Measurements from ENCODE around the gene KIF1A. TPM values are rescaled to one million over a fixed set of nuclear protein-coding genes. Genes with fewer than 3 reads are reported as not detected.

The KIF1A gene
- total RNA-seq, 4 donors from 2014 or later = 0.19 to 0.60 TPM; not detected in 2

- ATAC-seq (ENCODE audit: low FRiP score) (peak; percentile 61), DNase-seq (ENCODE audit: low spot score) (no peak)
- TF ChIP-seq CTCF (IDR thresholded peaks at IDR 0.05) = no peak
Observed at GRCh38 chr2:240840435-240841060, 20.5 kb upstream of the KIF1A start.

DNA sequence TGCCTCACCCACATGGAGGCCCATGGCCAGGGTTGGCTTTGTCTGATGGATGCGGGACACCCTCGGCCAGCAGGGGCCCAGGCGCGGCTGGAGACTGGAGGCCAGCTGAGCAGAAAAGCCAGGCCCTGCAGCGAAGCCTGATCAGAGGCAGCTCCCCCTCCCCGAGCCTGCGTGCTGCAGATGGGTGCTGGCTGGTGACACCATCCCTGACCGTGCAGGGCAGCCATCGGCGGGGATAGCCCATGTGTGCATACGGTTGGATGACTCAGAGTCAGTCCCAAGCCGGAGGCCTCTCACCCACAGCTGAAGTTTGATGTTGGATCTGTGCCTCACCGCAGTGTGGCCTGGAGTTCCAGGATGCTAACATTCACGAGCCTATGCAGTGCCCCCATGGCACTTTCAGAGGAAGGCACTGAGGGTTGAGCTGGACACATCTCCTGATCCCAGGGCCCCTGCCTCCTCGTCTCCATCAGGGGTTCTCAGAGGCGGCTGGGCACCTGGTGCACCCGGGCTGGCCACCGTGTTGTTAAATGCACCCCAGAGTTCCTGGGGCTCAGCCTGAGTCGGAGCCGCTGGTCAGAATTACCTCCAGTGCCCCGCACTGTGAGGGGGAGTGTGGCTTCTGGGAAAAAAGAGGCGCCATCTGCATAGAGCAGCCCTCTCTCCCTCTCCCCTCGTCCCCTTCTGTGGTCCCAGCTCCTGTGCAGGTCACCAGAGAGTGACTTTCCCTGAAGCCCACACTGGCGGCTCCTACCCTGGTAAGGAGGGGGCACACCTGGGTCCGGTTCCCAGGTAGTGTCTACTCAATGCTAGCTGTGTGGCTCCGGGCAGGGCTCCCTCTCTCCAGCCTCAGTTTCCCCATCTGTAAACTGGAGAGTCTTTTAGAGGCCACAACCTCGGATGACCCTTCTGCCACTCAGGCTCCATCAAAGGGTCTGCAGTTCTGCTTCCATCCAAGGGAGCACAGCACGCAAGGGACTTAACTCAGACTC, 19.4 kb upstream of the KIF1A start:
- no peak for TF ChIP-seq CTCF (IDR thresholded peaks at IDR 0.05)
- no peak for ATAC-seq (ENCODE audit: low FRiP score)

GRCh38 chr2:240837621-240838020, 17.6 kb upstream of the KIF1A start:
- DNase-seq (ENCODE audit: low spot score) (no peak), ATAC-seq (ENCODE audit: low FRiP score) (no peak)
- TF ChIP-seq CTCF (IDR thresholded peaks at IDR 0.05) = no peak

More for the DNA sequence above, 19.4 kb upstream of the KIF1A start:
- no peak for DNase-seq (ENCODE audit: low spot score)

DNA sequence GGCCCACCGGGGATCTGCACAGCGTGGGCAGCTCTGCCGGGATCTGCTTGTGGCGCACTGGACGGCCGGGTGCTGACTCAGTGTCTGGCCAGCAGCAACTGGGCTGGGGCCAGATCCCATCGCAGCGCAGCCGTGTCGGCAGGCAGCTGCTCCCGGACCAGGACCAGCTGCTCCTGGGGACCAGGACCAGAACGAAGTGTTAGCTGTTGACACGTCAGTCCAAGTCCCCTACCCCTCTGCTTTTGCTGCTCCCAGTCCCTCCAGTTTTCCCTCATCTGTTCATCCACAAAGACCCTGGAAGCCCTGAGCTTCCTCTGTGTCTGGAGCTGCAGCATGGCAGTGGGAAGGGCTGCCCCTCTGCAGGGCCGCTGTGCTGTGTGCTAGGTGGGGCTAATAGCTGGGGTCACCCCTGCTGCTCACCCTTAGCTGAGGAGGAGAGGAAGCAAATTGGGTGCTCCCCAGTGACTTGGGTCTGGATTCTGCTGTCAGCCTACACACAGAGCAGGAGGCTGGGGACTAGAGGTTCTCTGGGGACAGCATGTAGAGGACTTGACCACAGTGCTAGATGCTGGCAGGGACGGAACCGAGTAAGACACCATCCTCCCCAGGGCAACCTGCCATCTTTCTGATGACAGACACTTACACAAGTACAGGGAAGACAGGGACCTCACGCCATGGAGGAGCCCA, 16.9 kb upstream of the KIF1A start:
- DNase-seq (ENCODE audit: low spot score) = no peak
- TF ChIP-seq CTCF (IDR thresholded peaks at IDR 0.05) = no peak

DNA sequence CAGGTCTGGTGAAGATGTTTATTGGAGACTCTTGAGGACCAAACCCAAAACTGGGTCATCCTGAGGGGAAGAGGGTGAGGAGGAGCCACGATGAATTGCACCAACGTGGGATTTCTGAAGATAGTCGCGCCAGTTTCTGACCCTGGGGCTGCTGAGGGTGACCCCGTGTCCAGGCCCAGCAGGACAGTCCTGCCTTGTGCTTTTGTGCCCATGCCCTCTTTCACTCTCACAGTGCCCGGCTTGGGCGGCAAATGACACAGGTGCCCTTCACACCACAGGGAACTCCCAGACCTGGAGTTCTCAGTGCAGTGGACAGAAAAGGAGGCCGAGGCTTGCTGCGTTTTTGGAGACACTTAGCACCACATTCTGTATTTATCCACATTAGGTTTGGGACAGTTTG, 15.5 kb upstream of the KIF1A start:
- TF ChIP-seq CTCF (IDR thresholded peaks at IDR 0.05) = no peak
- ATAC-seq (ENCODE audit: low FRiP score) (no peak), DNase-seq (ENCODE audit: low spot score) (no peak)

More for the DNA sequence above, 16.9 kb upstream of the KIF1A start:
- no peak for ATAC-seq (ENCODE audit: low FRiP score)

DNA sequence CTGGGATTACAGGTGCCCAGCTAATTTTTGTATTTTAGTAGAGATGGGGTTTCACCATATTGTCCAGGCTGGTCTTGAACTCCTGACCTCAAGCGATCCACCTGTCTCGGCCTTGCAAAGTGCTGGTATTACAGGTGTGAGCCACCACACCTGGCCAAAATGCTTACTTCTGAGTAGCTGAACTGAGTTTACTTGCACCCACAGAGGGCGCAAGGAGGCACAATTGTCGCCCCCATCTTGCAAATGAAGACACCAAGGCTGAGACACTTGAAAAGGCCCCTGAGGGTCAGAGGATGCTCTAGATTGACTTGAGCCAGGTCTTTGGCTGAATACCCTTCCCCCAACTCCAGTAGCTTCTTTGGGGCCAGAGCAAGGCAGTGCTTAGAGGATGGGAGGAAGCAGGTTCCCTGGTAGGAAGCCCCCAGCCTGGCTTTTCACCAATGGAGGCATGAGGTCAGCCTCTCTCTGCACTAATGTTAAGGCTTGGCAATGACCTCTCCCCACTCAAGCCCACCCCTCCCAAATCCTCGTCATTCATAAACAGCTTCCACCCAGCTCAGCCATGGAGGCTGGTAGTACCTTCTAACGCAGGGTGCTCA, 14.5 kb upstream of the KIF1A start:
- ATAC-seq (ENCODE audit: low FRiP score) = no peak
- no peak for TF ChIP-seq CTCF (IDR thresholded peaks at IDR 0.05)
- no peak for DNase-seq (ENCODE audit: low spot score)

Measured in omental fat pad (tissue), 4 donors.